Measurements from ENCODE around the gene ZNF827.

DNA sequence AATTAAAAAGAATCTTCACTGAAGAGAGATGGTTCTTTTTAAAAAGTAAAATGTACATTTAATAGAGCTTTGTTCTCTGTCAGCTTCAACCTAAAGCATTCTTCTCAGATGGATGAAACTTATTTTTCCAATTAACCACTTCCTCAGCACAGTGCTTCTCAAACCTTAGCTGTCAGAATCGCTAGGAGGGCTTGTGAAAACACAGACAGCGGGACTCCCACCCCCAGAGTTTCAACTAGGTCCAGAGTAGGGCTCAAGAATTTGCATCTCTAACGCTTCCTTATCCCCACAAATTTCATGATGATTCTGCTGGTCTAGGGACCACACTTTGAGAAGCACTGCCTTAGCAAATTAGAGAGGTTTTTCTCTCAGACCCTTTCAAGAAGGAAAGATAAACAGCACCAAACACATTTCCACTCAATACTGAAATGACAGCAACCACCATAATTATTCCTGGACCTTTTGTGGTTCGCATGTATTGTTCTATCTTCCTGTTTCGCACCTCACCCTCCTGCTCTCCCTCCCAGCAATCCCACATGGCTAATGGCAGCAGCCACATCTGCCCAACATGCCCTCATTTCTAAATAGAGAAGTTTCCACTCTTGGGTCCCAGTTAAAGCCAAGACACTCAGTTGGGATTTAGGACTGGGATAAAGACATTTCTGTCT is 73.2 kb downstream of the ZNF827 start:
- TF ChIP-seq, protein P1, sequence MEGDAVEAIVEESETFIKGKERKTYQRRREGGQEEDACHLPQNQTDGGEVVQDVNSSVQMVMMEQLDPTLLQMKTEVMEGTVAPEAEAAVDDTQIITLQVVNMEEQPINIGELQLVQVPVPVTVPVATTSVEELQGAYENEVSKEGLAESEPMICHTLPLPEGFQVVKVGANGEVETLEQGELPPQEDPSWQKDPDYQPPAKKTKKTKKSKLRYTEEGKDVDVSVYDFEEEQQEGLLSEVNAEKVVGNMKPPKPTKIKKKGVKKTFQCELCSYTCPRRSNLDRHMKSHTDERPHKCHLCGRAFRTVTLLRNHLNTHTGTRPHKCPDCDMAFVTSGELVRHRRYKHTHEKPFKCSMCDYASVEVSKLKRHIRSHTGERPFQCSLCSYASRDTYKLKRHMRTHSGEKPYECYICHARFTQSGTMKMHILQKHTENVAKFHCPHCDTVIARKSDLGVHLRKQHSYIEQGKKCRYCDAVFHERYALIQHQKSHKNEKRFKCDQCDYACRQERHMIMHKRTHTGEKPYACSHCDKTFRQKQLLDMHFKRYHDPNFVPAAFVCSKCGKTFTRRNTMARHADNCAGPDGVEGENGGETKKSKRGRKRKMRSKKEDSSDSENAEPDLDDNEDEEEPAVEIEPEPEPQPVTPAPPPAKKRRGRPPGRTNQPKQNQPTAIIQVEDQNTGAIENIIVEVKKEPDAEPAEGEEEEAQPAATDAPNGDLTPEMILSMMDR (optimal IDR thresholded peaks at IDR 0.05 in 1 of 3, IDR thresholded peaks at IDR 0.05 in 1 of 3, conservative IDR thresholded peaks at IDR 0.05 in 1 of 3; ENCODE audit: extremely low read depth in 1 of 3, insufficient read depth in 2 of 3, low read length in 3 of 3), result no peak
- TF ChIP-seq EZH2 (IDR thresholded peaks at IDR 0.05; ENCODE audit: low read length), result no peak
